ENCODE results near the gene RET.

- TF ChIP-seq, protein P1, sequence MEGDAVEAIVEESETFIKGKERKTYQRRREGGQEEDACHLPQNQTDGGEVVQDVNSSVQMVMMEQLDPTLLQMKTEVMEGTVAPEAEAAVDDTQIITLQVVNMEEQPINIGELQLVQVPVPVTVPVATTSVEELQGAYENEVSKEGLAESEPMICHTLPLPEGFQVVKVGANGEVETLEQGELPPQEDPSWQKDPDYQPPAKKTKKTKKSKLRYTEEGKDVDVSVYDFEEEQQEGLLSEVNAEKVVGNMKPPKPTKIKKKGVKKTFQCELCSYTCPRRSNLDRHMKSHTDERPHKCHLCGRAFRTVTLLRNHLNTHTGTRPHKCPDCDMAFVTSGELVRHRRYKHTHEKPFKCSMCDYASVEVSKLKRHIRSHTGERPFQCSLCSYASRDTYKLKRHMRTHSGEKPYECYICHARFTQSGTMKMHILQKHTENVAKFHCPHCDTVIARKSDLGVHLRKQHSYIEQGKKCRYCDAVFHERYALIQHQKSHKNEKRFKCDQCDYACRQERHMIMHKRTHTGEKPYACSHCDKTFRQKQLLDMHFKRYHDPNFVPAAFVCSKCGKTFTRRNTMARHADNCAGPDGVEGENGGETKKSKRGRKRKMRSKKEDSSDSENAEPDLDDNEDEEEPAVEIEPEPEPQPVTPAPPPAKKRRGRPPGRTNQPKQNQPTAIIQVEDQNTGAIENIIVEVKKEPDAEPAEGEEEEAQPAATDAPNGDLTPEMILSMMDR (IDR thresholded peaks at IDR 0.05): no peak
- TF ChIP-seq POLR2A (IDR thresholded peaks at IDR 0.05): no peak
Measured at GRCh38 chr10:43160921-43161255, 84.0 kb downstream of the RET start.

All from ovary (tissue), 3 donors.